HG03460 (cell line): Measurements from ENCODE around the gene FAM219A.
"Not testable (repeated sequence)": the region's sequence is repeated elsewhere in the genome, so short reads cannot be mapped to it uniquely, and the experiment has no call there.

Experiments
- ATAC-seq: cut with Tn5 transposase; IDR thresholded peaks from one replicate; pipeline ENCODE4 v1.9.1; 2021; ENCODE audit not compliant: unreplicated experiment

The FAM219A gene

GRCh38 chr9:34446468-34446891 is 11.9 kb downstream of the FAM219A start:
- ATAC-seq, result no peak

GRCh38 chr9:34443976-34444375 is 14.4 kb downstream of the FAM219A start:
- no peak for ATAC-seq

GRCh38 chr9:34443533-34443932 is 14.8 kb downstream of the FAM219A start:
- no peak for ATAC-seq

GRCh38 chr9:34442770-34443169 is 15.6 kb downstream of the FAM219A start:
- no peak for ATAC-seq

- no peak for ATAC-seq
Observed at GRCh38 chr9:34440017-34440416, 18.4 kb downstream of the FAM219A start.

GRCh38 chr9:34438465-34438864 is 19.9 kb downstream of the FAM219A start:
- ATAC-seq, result not testable (repeated sequence)

DNA sequence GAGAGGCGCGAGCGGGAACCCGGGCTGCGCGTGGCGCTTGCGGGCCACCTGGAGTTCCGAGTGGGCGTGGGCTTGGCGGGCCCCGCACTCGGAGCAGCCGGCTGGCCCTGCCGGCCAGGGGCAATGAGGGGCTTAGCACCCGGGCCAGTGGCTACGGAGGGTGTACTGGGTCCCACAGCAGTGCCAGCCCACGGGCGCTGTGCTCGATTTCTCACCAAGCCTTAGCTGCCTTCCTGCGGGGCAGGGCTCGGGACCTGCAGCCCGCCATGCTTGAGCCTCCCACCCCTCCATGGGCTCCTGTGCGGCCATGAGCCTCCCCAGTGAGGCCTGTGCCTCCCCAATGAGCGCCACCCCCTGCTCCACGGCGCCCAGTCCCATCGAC is 20.5 kb downstream of the FAM219A start:
- not testable (repeated sequence) for ATAC-seq

- peak; percentile 75 for ATAC-seq
Observed at GRCh38 chr9:34437006-34437925, 21.1 kb downstream of the FAM219A start.

GRCh38 chr9:34431667-34432066 is 26.7 kb downstream of the FAM219A start:
- no peak for ATAC-seq

DNA sequence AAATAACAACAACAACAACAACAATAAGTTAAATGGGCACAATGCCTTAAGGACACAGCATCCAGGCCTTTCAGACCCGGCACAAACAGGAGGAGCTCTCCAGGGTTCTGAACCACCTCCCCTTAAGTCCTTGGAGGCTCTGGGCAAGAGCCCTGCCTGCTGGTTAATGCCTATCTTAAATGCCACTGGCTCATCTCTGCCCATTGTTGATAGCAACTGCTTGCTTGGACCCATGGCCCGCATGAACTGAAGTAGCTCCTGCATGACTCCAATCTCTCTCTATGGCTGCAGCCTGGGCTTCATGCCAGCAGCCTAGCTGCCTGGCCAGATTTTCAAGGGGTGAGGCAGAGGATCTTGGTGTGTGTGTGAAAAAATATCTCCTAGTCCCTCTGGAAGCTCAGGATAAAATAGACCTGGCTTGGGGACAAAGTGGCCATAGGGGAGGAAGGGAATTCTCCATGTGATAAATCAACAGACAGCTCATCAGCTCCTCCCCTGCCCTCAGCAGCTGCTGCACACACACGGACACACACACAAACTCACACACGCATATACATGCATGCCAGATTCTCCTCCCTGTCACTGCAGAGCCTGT is 27.4 kb downstream of the FAM219A start:
- no peak for ATAC-seq

DNA sequence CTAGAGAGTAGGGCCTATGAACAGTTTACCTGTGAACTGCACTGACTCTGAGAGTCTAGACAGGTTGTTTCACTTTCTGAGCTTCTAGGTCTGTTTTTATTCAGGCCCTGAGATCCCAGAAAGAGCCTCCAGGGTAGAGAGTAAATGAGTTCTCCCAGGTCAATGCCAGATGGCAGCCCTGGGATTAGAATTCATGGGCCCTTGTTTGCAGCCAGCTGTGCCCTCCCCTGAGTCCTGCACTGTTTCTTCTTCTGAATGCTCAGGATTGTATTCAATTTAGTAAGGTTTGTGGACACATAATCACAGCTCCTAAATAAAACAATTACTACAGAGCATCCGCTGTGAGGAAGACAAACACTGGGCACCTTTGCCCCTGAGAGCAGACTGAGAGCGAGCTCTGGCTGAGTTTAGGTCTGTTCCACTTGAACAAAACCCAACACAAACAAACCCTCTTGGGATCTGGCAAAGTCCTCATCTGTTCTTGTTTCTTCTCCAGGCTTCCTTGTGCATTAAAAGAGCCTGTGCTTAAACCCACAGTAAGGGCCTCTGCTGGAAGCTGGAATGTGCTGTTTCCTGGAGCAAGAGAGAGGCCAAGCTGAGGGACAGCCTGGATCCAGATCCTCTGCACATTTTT is 29.9 kb downstream of the FAM219A start:
- no peak for ATAC-seq

DNA sequence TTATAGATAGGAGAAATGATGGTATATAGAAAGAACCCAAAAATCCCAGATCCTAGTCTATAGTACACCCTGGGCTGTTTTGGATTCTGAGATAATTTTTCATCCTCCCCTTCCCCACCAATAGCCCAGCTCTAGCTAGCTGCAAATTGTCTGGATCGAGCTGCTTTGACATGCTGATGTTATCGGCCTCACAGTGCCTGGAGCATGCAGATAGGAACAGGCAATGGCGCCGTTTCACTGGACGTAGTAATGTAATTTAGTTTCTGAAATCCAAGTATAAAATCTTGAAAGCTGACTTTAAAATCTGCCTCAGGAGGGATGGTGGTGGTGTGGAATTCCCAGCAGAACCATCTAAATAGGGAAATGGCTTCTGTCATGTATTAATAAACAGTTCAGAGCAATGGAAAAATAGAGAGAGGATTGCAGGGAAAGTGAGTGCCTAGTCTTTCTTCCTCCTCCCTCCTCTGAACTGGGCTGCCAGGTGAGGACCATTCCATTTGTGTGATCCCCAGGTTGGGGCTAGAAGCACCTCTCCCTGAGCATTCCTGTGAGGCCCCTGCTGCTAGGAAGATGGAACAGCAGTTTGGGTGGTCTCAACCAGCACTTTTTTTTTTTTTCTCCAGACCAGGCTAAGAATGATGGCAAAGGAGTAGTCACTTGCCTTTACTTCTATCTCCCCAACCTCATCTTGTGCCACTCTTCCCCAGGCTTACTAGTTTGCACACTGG is 31.9 kb downstream of the FAM219A start:
- no peak for ATAC-seq

GRCh38 chr9:34419716-34420504 is 38.5 kb downstream of the FAM219A start:
- ATAC-seq, result no peak

DNA sequence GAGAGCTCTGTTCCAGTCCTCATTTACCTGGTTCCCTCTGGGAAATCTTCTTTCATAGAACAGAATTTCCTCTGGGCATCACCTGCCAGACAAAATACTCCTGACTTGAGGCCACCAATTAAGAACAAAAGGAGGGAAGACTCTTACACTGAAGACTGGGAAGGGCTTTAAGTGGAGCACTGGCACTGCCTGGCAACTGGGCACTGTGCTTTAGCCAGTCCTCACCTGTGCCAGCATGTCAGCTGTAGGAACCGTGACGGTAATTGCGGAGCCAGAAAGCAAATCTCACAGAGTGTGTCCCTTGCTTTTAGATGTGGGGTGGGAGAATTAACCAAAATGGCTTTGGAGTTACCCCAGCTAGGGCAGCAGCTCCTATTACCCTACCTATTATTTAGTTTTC is 40.6 kb downstream of the FAM219A start:
- no peak for ATAC-seq

DNA sequence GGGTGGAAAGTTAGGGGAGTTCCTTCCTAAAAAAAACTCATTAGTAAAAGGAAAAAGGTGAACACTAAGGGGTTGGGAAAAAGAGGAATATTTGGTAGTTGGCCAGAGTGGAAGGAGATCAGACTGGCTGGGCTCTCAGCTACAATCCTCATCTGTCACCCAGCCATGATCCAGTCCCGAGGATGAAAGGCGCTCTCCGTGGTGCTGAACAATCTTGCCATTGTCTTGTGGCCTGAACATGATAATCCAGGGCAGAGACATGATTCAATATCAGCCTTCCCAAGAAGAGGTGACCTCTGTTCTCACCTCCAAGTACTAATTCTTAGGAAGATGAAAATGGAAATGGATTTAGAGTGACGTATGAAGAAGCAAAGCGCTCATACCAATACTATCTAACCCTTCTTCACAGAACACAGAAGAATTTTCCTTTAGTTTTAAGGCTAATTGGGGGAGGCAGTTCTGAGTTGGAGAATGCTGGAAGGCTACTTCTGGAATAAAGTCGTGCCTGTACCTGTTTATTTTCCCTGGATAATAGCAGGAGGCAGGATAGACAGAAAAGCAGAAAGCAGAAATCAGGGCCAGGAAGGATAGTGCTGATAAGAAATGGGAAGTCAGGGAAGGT is 45.0 kb downstream of the FAM219A start:
- ATAC-seq, result no peak

DNA sequence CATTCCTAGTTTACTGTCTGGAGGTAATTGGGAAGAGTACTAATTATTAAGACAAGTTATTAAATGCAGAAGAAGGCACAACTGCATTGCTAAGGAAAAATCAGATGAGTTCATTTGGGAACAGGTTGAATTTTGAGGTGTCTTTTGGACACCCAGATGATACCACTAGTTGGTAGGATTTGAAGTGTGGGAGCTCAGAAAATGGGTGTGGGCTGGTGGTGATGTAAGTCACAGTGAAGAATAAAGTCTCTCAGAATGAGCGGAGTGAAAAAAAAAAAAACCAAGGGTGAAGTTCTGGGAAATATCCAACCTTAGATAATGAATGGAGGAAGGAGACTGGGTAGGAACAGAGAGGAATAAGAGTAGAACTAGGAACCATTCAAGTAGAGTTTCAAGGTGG is 46.0 kb downstream of the FAM219A start:
- no peak for ATAC-seq

GRCh38 chr9:34409154-34409553 is 49.2 kb downstream of the FAM219A start:
- ATAC-seq, result no peak

DNA sequence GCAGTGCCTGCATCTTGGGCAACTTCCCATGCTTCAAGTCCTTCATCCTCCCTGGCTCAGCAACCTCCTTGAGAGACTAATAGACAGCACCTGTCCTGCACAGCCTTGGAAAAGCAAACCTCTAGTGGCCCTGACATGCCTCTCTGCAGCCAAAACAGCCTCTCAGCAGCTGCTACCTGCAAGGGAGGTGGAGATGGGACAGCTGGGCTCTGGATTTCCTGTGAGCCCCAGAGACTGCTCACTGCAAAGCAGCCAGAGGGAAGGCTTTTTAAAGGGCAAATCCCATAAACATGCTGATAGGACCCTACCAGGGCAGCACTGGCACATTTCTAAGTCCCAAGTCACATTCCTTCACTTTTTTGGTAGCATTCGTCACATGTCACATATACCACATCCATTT is 50.2 kb downstream of the FAM219A start:
- no peak for ATAC-seq

GRCh38 chr9:34406219-34406618 is 52.2 kb downstream of the FAM219A start:
- ATAC-seq, result no peak

DNA sequence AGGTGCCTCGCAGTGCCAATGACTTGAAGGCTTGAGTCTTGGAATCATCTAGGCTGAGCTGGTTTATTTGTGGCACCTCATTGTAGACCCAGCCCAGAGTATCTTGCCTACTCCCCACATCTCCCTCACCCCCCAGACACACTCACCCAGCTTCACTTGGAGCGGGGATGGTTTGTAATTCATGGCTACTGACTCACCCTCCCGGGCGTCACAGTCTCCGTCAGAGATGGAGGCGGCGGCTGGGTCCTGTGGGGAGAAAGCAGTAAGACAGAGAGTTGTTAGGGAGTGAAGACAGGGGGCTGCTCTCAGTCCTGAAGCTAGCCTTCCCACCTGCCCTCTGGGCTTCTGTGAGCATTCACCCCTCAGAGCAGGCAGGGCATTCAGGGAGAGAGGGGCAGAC is 52.7 kb downstream of the FAM219A start:
- ATAC-seq, result no peak
